GM12892 (cell line): ENCODE measurements around the gene PRRC2B.

Experiments
- POLR2A ChIP-seq: IDR thresholded peaks from 2 replicates; pipeline ENCODE4 v1.6.1; 2011; ENCODE audit warnings: low read depth, low read length, control low read depth
- POLR2AphosphoS5 ChIP-seq: IDR thresholded peaks from 2 replicates; pipeline ENCODE4 v1.6.1; 2011; ENCODE audit warnings: low read depth, low read length, control low read depth
- TAF1 ChIP-seq: IDR thresholded peaks from 2 replicates; pipeline ENCODE4 v1.6.1; 2011; ENCODE audit warnings: low read depth, mild to moderate bottlenecking, control low read depth, low read length, borderline replicate concordance

- no peak for TF ChIP-seq POLR2A
- TF ChIP-seq POLR2AphosphoS5, result no peak
- no peak for TF ChIP-seq TAF1
Observed at GRCh38 chr9:131441441-131441840, 47.6 kb downstream of the PRRC2B start.
